Panc1 (cell line): ENCODE results near the gene ASTN2. TPM values are rescaled to one million over a fixed set of nuclear protein-coding genes. Genes with fewer than 3 reads are reported as not detected.

Source experiments
- ATAC-seq: fragments of 200-7000 bp; cut with Tn5 transposase; 2 replicates; pipeline ENCODE4 v1.9.1; 2020; ENCODE audit warnings: mild to moderate bottlenecking, moderate library complexity
- BruUV-seq: library from RNA; stranded (reverse); fragments of 400-500 nt; replicated peaks from 2 replicates; lab custom pipeline; 2021; lab: Mats Ljungman, UMichigan
- CTCF ChIA-PET: fragments of 300-600 bp; sonication (Branson Sonifier 250); formaldehyde crosslinking; loops from one replicate; lab custom pipeline; 2022; ENCODE audit warnings: antibody characterized with exemption; lab: Charles Lee
- POLR2A ChIA-PET: fragments of 300-600 bp; sonication (Branson Sonifier 250); formaldehyde crosslinking; loops from one replicate; lab custom pipeline; 2022; ENCODE audit warnings: antibody characterized with exemption; lab: Charles Lee
- DNase-seq: peaks from one replicate; pipeline ENCODE4 v3.0.0-alpha.2; 2010; ENCODE audit warnings: low read depth, low spot score
- H3K27ac ChIP-seq: 2 replicates; pipeline ENCODE4 v1.5.1; 2011; ENCODE audit warnings: mild to moderate bottlenecking, low read length, inconsistent platforms
- H3K27me3 ChIP-seq: fragments of 200-500 bp; sonication (Bioruptor generic); 2 replicates; pipeline ENCODE4 v1.6.0; 2014; ENCODE audit warnings: low read length, inconsistent platforms; ENCODE audit not compliant: control insufficient read depth, insufficient read depth
- H3K36me3 ChIP-seq: fragments of 200-500 bp; sonication (Bioruptor generic); 2 replicates; pipeline ENCODE4 v1.5.1; 2014; ENCODE audit warnings: inconsistent platforms, mild to moderate bottlenecking, low read length, moderate library complexity; ENCODE audit not compliant: control insufficient read depth, insufficient read depth
- H3K4me1 ChIP-seq: 2 replicates; pipeline ENCODE4 v1.5.1; 2011; ENCODE audit warnings: inconsistent platforms, mild to moderate bottlenecking, low read length, moderate library complexity; ENCODE audit not compliant: control insufficient read depth, insufficient read depth
- H3K4me3 ChIP-seq, 2 experiments: 2 replicates each; pipeline ENCODE4 v1.5.1; 2011 to 2012; ENCODE audit warnings: low read depth in 2 of 2, low read length in 2 of 2, mild to moderate bottlenecking in 2 of 2, inconsistent platforms in 1 of 2, moderate library complexity in 1 of 2
- H3K9me3 ChIP-seq: fragments of 200-500 bp; sonication (Bioruptor generic); 2 replicates; pipeline ENCODE4 v1.5.1; 2014; ENCODE audit warnings: low read depth, mild to moderate bottlenecking, inconsistent platforms, low read length, moderate library complexity; ENCODE audit not compliant: control insufficient read depth, insufficient read depth
- POLR2AphosphoS5 ChIP-seq: IDR thresholded peaks from 2 replicates; pipeline ENCODE4 v1.6.1; 2012; ENCODE audit warnings: mild to moderate bottlenecking, low read depth, low read length, moderate library complexity
- SIN3A ChIP-seq: IDR thresholded peaks from 2 replicates; pipeline ENCODE4 v1.6.1; 2012; ENCODE audit warnings: low read depth, mild to moderate bottlenecking, low read length, moderate library complexity, borderline replicate concordance; ENCODE audit not compliant: insufficient read depth
- TCF7L2 ChIP-seq: IDR thresholded peaks from 2 replicates; pipeline ENCODE4 v1.6.1; 2011; ENCODE audit warnings: mild to moderate bottlenecking, low read depth, low read length, inconsistent platforms
- in situ Hi-C: cut with HindIII; loops from 2 replicates; pipeline ENCODE4 v1.10.0; 2016; ENCODE audit warnings: low sequenced_read_pairs, low pct_unique_long_range_greater_than_20kb
- intact Hi-C: fragments of 100-400 bp; cut with micrococcal nuclease; formaldehyde crosslinking; loops from one replicate; pipeline ENCODE4 v1.10.0; 2022; ENCODE audit not compliant: unreplicated experiment
- total RNA-seq: library from RNA; stranded (reverse); gene quantifications from one replicate; pipeline ENCODE4 v1.2.1, GENCODE V29; 2021; ENCODE audit not compliant: unreplicated experiment
- TF ChIP-seq, protein P1 (sequence below): fragments of 450-650 bp; IDR thresholded peaks from 2 replicates; pipeline ENCODE4 v1.5.1; 2017; ENCODE audit warnings: mild to moderate bottlenecking
- TF ChIP-seq, protein P2 (sequence below), 2 experiments: IDR thresholded peaks; 2 replicates each; pipeline ENCODE4 v1.6.1; 2011 to 2012; ENCODE audit warnings: low read depth in 2 of 2, control low read depth in 1 of 2, low read length in 1 of 2, mild to moderate bottlenecking in 1 of 2, moderate library complexity in 1 of 2; ENCODE audit not compliant: insufficient read depth in 1 of 2

ASTN2 gene
- total RNA-seq, 1 experiment from 2014 or later: 3.9 TPM

DNA sequence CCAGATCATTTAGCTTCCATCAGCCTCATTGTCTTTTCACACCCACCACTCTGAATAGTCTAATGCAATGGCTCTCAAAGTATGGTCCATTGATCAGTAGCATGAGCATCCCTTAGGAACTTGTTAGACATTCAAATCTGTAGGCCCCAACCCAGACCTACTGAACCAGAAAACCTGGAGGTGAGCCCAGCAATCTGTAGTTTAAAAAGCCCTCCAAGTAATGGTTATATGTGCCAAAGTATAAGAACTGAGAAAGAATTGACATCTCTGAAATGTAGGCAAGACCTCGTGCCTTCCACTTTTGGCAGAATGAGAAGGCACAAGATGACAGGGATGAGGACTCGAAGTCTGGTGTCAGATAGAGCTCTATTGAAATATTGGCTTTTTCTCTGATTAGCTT lies 460.1 kb downstream of the ASTN2 start:
- no peak for TF ChIP-seq POLR2AphosphoS5
- no peak for TF ChIP-seq SIN3A
- TF ChIP-seq TCF7L2: no peak
- TF ChIP-seq, protein P1, sequence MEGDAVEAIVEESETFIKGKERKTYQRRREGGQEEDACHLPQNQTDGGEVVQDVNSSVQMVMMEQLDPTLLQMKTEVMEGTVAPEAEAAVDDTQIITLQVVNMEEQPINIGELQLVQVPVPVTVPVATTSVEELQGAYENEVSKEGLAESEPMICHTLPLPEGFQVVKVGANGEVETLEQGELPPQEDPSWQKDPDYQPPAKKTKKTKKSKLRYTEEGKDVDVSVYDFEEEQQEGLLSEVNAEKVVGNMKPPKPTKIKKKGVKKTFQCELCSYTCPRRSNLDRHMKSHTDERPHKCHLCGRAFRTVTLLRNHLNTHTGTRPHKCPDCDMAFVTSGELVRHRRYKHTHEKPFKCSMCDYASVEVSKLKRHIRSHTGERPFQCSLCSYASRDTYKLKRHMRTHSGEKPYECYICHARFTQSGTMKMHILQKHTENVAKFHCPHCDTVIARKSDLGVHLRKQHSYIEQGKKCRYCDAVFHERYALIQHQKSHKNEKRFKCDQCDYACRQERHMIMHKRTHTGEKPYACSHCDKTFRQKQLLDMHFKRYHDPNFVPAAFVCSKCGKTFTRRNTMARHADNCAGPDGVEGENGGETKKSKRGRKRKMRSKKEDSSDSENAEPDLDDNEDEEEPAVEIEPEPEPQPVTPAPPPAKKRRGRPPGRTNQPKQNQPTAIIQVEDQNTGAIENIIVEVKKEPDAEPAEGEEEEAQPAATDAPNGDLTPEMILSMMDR: no peak
- TF ChIP-seq, protein P2, sequence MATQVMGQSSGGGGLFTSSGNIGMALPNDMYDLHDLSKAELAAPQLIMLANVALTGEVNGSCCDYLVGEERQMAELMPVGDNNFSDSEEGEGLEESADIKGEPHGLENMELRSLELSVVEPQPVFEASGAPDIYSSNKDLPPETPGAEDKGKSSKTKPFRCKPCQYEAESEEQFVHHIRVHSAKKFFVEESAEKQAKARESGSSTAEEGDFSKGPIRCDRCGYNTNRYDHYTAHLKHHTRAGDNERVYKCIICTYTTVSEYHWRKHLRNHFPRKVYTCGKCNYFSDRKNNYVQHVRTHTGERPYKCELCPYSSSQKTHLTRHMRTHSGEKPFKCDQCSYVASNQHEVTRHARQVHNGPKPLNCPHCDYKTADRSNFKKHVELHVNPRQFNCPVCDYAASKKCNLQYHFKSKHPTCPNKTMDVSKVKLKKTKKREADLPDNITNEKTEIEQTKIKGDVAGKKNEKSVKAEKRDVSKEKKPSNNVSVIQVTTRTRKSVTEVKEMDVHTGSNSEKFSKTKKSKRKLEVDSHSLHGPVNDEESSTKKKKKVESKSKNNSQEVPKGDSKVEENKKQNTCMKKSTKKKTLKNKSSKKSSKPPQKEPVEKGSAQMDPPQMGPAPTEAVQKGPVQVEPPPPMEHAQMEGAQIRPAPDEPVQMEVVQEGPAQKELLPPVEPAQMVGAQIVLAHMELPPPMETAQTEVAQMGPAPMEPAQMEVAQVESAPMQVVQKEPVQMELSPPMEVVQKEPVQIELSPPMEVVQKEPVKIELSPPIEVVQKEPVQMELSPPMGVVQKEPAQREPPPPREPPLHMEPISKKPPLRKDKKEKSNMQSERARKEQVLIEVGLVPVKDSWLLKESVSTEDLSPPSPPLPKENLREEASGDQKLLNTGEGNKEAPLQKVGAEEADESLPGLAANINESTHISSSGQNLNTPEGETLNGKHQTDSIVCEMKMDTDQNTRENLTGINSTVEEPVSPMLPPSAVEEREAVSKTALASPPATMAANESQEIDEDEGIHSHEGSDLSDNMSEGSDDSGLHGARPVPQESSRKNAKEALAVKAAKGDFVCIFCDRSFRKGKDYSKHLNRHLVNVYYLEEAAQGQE (IDR thresholded peaks at IDR 0.05; ENCODE audit: insufficient read depth in 1 of 2, low read depth in 2 of 2, low read length in 1 of 2): no peak
- H3K27me3 ChIP-seq: no peaks in the 10 kb centered on the region
- H3K27ac ChIP-seq: no peak overlapping the region
- CTCF ChIA-PET: interaction anchor here (0.5 kb wide), 1 partner anchor 121 kb away, joined by 3 read pairs; no protein-coding TSS in a partner anchor
- POLR2A ChIA-PET: no interaction called here
- H3K4me3 ChIP-seq: no peak overlapping the region
- no peaks in the 10 kb centered on the region for H3K36me3 ChIP-seq
- H3K4me1 ChIP-seq: no peaks in the 10 kb centered on the region
- BruUV-seq: no TSS peak
- ATAC-seq (no peak), DNase-seq (no peak)
- H3K9me3 ChIP-seq: no peaks in the 10 kb centered on the region
- in situ Hi-C loops (no loop called here), intact Hi-C loops (no loop called here)

DNA sequence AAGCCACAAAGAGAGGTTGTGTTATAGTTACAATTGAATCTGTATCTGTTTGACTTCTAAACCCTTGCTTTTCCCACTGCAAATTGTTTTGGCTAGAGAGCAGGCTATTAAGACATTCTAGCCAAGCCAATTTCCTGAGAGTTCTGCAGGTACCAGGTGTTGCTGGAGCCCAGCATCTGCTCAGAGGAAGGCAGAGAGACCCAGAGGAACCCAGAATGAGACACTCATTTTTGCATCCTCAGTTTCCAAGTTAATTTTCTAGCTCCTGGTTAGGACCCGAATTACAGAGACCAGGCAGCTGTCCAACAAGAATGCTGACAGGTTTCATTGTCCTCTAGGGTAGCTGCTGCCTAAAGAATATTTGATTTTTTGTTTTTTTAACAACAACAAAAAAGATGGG lies 461.6 kb downstream of the ASTN2 start:
- no peak overlapping the region for H3K27ac ChIP-seq
- TF ChIP-seq TCF7L2: no peak
- no peak for TF ChIP-seq POLR2AphosphoS5
- TF ChIP-seq, protein P2 (IDR thresholded peaks at IDR 0.05; ENCODE audit: insufficient read depth in 1 of 2, low read depth in 2 of 2, low read length in 1 of 2): no peak
- TF ChIP-seq, protein P1: no peak
- TF ChIP-seq SIN3A: no peak
- intact Hi-C loops (no loop called here), in situ Hi-C loops (no loop called here)
- no peak overlapping the region for H3K4me3 ChIP-seq
- H3K27me3 ChIP-seq: no peaks in the 10 kb centered on the region
- ChIA-PET CTCF (no interaction called here), POLR2A (no interaction called here)
- H3K36me3 ChIP-seq: no peaks in the 10 kb centered on the region
- no peaks in the 10 kb centered on the region for H3K9me3 ChIP-seq
- no peak for DNase-seq
- no peaks in the 10 kb centered on the region for H3K4me1 ChIP-seq
- no TSS peak for BruUV-seq
- ATAC-seq: no peak
